Activated CD4-positive, alpha-beta T cell treated with anti-CD3 and anti-CD28 coated beads for 4 hours (primary cell): Measurements from ENCODE around the gene PDE7B.

Source experiments
- DNase-seq, 2 donors: peaks; one replicate each; pipeline ENCODE4 v3.0.0-alpha.2; 2020

Gene PDE7B

DNA sequence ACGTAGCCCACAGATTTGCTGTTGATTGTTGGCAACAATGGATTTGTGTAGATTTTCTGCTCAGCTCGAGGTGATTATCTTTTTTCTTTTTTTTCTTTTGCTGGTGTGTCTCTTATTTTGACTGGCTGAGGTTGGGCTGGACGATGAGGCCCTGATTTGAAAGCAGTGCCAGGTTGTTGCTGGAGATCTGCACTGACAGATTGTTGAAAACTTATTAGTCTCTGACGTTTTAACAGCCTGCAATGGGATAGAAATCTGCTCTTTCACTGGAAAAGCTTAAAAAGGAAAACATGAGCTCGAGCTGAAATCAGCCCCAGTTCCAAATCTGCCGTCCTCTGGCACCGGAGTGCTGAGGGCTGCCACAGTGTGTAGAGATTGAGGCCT, 87.7 kb downstream of the PDE7B start:
- DNase-seq: no peak

DNA sequence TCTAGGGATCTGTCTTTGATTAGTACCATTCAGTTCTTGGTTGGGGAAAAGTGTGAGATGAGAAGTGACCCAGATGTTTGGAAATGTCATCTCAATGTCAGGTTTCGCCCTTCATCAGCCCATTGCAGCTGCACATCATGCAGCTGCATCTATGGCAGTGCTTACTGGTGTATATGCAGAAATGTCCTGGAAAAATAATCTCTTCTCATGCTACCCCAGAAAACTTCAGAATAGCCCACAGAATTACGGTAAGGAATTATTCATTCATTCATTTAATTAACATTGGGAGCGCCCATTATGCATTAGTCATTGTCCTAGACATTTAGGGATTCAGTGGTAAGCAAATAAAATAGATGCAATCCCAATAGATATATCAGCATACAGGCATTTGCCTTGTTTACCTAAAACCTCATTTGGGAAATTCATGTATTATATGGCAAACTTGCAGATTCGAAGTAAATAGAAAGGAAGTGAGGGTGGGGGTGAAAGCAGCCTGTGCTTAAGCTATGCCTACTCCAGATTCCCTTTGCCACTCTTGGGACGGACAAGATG, 89.2 kb downstream of the PDE7B start:
- DNase-seq: no peak

DNA sequence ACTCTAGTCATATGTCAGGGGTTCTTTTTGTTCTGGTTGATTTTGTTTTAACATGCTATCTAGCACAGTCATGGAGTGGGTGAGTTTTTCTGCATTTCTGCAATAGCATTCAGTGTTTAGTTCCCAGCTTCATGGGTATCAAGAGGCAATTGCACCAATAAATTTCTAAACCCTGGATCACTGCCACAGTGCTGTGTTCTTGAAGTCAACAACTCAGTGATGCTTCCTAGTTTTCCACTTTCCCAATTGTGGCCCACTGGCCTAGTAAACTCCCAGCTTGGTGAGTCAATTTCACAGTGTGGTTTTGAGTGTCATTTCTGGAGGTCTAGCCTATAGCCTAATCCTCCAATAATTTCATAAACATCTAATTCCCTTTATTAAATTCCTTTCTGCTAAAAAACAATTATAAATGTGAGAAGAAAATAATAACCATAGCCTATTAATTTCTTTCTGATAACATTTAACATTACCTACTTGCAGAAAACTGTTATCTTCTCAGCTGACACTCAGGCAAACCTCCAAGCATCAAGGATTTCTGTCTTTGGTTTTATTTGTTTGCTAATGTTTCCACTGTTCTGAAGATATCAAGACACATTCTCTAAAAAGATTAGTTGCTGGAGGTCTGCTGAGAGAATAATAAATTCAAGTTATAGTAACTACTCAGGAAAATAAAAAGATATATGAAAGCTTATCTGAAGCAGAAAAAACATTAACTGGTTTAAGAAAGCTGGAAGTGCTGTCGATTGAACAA, 89.9 kb downstream of the PDE7B start:
- DNase-seq: no peak

DNA sequence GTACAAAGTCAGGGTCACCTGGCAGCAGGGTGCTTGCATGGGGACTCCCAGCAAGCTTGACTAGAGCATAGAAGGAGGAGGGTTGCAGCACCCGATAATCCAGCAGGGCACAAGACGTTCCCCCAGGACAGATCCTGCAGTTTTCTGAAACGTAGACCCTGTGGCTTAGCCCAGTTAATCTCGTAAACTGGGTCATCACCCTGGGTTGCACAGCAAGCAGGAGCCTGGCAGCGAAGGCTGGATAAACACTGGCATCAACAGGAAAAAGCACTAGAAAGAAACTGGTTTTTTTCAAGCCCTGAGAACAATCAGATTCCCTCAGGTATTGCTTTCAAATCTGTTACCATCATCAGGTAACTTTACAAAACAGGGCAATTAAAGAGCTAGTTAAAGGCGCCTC, 92.6 kb downstream of the PDE7B start:
- DNase-seq: no peak

DNA sequence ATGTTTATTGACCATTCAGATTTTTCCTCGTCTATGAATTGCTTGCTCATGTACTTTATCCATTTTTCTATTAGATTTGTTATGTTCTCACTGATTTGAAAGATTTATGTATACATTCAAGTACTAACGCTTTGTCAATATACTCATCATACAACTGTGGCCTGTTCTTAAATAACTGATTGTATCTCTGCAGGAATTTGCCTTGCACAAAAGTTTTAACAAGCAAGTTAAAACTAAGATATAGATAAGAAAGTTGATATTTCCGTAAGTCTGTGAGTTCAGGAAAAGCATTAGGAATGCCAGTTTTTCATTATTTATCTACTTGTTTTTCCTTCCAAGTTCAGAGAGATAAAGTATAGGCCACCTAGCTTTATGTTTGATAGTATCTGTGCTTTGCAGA, 95.2 kb downstream of the PDE7B start:
- DNase-seq: no peak

DNA sequence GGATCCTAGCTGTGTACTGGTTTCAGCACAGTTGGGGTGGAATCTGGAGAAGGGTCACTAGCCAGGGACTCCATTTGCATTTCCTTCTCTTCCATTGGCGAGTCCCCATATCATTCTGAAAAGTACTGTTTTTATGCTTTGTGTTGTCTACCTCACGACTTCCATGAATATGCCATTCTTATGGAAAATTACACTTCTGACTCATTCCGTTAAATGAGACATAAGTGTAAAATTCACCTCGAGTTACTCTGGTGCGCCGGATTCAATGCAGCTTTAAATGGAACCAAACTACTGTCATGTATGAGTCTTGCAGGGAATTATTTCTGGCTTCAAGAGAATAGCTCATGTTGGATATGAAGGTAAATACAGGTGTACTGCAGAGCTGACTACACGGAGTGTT, 99.2 kb downstream of the PDE7B start:
- DNase-seq: no peak

DNA sequence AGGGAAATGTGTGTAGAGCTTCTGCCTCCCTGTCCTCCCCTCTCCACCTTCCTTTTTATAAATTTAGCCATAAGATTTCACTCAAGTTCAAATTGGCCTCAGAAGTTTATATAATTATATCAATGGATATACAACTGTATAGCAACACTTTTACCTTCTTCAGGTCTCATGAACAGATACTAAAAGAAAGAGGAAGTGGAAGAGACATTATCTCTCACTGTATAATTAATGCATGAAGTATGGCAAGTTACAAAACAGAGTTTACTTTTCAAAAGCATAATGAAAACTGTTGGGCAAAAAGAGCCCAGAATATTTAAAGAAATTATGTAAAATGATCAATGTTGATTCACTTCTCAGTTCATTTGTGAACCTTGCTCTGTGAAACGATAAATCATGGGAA, 99.7 kb downstream of the PDE7B start:
- DNase-seq: no peak

DNA sequence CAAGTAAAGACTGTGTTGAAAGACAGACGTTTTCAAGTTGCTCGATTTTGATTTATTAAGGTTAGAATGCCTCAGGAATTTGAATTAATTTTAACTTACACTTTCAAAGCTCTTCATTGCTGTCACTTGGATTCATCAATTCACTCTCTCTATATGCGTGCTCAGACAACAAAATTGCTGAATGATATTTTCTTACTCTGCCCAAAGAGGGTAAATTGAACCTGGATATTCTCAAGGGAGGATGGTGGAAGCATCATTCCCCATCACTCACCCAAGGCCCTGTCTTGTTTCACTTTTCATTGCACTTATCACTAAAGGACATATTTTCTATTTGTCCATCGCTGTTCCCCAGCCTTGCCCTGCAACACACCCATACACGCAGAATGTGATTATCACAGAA, 102.3 kb downstream of the PDE7B start:
- no peak for DNase-seq

DNA sequence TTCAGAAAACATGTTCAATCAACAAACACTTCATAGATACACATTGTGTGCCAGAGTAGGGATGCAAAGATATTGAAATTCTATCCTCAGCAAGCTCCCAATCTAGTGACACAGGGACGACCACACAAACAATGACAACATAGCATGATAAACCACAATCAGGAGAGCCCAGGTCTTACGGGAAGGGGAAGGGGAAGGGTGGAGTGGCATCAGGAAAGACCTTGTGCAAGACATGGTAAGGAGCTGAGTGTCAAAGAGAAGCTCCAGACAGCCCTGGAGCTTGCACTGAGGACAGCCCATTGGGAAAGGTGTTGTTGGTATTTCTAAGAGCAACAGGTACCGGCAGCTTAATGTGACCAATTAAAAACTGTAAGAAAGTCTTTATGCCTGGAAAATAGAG, 103.6 kb downstream of the PDE7B start:
- DNase-seq: no peak

DNA sequence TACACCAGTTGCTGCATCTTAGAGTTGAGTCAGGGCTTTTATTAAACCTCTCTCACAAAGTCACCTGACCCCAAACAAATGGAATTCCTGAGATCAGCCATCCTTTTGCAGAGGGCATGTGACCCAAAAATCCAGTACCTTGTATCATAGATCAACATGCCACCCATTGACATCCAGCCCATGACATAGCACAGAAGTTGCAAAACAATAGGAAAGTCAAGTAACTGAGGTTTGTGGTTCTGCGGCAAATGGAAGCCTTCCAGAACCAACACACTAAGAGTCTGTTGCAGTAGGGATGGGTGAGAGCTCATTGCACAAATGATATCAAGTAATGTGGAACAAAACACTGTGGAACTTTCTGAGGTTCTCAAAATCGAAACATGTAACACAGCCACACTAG, 111.2 kb downstream of the PDE7B start:
- DNase-seq: no peak

DNA sequence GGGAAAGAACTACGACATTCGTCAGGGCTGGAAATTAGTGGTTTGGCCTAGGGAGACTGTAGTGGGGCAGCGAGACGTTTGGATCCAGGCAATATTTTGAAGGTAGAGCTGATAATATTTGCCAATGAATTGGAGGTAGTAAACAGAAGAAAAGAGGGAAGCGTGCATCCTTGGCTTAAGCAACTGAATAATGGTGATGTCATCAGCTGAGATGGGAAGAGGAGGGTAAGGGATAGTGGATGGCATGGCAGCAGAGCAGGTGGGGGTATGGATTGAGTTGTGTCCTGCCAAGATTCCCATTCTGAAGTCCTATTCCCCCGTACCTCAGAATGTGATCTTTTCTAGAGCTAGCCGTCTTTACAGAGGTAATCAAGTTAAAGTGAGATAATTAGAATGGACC, 119.2 kb downstream of the PDE7B start:
- no peak for DNase-seq

DNA sequence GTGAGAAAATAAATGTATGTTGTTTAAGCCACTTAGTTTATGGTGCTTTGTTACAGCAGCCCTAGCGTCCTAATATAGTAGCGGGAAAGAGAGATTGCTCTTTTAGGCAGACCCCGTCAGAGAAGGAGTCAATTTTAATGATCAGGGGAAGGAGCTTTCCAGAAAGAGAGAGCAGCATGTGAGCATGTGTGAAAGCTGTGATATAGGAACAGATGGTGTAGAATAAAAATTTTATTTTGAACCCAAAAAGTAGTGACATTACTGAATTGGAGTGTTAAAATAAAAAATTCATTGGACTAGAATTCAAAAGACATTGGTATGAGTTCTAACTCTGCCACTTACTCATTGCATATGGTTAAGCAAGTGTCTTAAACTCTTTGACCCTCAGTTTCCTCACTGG, 119.8 kb downstream of the PDE7B start:
- DNase-seq: no peak

DNA sequence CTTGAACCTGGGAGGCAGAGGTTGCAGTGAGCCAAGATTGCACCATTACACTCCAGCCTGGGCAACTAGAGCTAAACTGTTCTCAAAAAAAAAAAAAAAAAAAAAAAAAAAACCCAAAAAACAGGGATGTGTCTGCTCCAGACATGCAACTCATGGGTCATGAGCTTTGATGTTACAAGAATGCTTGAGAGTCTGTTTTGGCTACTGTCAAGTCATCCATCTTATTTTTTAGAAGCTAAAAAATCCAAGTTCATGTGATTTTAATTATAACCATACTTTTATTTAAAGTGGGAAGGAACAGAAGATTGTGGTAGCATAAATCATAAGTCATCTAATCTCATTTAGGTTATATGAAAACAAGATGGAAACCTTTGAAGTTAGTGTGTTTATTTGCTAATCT, 120.6 kb downstream of the PDE7B start:
- DNase-seq: no peak

DNA sequence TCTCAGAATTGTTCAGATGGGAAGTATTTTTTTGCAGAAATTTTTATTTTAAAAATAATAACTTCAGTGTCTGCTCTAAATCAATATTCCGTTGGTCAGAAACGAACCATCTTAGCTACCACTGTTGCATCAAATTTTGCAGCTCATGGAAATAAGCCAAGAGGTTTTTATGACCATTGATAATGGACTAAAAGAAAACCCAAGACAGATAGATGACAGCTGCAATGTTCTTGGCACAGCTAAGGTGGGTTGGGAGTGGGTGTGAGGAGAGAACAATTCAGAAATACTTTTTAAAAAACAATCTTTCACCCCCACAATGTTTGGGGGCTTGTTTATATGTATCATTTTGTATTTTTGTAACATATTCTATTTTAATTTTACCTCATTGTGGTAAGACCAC, 121.1 kb downstream of the PDE7B start:
- no peak for DNase-seq

DNA sequence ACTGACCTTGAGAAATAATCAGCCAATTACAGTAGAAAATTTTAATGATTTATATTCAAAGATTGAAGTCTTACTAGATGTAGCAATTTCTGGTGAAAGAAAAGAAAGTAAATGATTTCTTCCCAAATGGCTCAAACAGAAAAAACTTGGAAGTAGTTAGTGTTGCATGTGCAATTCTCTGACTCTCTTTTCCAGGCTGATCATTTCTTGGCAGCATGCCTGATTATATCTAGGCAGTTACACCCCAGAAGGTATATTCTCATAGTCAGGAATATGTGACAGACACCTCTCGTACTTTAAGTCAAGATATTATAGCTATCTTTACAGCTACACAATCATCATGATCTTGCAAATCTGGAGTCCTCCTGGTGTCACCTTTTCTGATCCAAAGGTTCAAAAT, 122.9 kb downstream of the PDE7B start:
- DNase-seq: no peak

DNA sequence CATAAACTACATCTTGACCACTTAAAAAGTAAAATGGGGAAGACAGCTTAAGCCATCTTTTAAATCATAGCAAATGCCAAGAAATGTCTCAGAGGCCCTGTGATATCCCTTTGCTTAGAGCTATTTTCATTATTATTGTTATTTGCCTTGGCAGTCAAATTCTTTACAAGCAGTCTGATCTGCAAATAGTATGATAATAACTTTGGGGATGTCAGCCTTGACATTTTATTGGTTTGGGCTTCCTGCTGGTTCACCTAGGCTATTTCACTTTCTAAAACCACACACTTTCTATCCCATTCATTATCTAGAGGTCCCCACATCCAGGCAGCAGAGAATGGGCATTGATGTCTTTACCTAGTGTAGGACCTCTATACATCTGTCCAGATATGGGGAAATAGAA, 125.1 kb downstream of the PDE7B start:
- DNase-seq: no peak

DNA sequence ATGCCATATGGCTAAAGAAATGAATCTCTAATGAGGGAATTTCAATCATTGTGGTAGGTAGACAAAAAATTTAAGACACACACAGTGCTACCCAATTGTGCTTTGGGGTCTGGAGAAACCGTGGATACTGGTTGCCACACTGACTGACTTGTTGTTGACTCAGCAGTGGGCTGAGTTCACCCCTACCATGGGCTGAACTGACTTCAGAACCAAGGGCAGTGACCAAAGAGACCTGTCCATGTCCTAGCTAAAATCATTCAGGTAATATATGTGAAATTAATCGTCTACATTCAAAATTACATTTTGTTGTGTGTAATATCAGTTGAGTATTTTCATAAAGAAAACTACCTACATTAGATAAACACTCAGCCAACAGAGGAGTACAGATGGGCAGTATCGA, 131.6 kb downstream of the PDE7B start:
- DNase-seq: no peak

DNA sequence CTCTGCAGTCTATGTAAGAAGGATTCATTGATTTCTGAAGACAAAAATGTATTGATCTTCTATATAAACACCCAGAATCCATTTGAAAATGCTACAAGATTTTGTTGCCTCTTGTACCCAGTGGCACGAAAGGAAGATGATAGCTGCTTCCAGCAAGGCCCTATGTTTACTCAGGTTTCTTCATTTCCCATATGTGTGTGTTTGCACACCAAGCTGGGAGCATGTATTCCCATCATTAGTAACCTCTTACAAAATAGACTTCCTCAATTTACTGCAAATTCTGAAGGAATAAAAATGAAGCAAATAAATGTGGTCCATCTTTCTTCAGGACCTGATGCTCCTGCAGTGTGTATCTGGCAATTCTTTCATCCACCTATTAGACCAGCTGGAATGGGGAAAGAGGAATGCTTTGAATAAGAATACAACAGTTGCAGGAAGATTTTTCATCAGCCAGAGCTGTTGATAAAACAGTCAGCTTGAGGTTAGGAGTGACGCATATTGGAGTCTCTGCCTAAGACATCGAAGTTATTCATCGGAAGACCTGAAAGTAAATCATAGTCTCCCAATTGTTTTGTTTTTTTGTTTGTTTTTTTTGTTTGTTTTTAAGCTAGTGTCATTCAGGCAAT, 132.3 kb downstream of the PDE7B start:
- DNase-seq: no peak

DNA sequence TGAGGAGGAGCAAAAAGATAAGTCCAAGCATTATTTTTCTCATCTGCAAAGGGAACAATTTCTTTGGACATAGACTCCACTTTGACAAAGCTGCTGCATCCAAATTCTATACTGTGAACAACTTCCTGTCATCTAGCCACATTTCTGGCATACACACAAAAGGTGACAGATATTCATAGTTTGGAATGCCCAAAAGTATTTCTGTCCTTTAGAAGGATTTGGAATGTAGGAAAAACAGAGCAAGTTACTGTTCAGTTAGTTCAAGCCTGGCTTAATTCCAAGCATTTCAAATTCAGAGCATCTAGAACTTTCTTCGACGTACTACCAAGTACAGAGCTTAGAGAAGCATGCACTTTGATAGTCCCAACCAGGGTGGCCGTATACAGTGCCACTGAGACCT, 134.0 kb downstream of the PDE7B start:
- DNase-seq: no peak

DNA sequence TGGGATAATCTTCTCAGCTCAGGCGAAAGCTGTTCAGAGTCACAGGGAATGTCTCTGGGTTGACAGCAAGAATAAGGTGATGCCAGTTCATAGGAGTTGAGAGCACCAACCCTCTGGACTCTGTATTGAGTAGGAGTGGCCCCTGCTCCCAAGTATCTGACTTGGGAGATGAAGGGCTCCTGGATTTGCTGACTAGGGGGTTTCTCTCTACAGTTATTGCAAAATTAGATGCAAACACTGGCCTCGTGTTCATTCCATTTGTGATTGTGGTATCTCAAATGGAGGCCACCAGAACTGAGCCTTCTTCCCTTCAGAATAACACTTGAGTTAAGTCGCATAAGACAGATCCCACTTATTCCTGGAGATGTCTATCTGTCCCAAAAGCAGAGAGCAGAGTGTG, 135.7 kb downstream of the PDE7B start:
- no peak for DNase-seq

DNA sequence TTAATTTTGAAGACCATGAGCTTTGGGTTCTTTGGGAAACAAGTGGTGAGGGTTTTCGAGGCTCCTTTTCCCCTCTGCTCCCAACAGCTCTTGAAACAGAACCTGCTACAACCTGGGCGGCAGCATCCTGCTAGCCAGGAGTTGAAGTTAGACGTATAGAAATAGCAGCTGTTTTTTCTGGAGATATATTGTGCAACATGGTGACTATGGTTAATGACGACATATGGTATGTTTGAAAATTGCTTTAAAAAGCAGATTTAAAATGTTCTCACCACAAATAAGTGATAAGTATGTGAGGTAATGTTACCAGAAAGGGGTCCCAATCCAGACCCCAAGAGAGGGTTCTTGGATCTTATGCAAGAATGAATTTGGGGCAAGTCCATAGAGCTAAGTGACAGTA, 138.9 kb downstream of the PDE7B start:
- DNase-seq: no peak

DNA sequence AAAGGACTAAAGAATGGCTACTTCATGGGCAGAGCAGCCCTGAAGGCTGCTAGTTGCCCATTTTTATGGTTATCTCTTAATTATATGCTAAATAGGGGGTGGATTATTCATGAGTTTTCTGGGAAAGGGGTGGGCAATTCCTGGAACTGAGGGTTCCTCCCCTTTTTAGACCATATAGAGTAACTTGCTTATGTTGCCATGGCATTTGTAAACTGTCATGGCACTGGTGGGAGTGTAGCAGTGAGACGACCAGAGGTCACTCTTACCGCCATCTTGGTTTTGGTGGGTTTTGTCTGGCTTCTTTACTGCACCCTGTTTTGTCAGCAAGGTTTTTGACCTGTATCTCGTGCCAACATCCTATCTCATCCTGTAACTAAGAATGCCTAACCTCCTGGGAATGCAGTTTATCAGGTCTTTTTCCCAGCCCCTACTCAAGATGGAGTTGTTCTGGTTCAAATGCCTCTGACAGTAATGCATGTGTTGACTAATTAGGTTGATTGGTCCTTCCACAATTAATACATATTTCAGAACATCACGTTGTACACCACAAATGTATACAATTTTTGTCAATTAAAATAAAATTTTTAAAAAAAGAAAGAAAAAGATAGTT, 139.5 kb downstream of the PDE7B start:
- DNase-seq: no peak

DNA sequence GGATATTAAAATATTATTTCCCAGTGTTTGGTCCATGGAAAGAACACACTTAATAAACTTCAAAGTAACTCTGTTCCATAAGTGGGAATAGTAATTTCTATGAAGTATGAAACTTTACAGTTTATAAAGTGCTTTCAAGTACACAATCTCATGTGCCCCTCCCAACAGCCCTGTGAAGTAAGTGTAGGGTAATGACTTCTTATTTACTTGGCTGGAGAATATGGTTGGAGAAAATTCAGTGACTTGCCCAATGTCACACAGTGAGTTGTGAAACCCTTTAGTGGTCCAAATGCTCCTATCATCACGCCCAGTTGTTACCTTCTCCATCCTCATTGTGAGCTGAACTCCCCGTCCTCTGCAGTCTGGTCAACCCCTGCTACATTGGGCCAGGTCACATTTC, 141.2 kb downstream of the PDE7B start:
- no peak for DNase-seq

DNA sequence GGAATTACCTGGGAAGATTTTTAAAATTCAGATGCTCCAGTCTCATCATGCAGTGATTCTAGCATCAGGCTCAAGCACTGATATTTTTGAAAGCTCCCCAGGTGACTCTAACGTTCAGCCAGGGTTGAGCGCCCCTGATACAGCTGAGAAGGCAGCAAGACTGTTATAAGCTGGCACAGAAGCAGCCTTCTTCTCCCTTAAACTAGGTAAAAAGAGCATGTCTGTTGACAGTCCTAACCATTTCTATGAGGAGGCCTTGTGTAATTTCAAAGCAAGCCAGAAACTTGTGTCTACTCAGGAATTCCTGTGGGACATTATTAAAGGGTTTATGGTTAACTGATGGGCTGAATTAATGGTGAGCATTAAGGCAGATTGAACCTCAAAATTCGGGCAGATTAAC, 141.9 kb downstream of the PDE7B start:
- DNase-seq: no peak
